ENCODE measurements around the gene PTK7.
"Not testable (repeated sequence)": the region's sequence is repeated elsewhere in the genome, so short reads cannot be mapped to it uniquely, and the experiment has no call there.

The PTK7 gene

DNA sequence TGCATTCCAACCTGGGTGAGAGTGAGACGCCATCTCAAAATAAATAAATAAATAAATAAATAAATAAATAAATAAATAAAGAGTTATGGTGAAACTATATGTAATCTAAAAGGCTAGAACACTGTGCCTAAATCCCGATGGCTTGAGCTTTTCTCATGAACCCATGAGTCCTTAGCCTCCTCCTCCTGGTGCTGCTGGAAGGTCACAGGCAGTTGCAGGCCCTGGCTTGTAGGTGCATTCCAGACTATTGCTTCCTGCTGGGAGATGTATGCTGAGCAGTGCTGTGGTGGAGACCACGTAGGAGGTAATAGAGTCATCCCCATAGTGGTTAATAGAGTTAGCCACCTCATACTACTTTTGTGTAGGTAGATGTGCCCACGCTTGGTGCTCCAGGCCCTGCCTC lies 12.5 kb downstream of the PTK7 start:
- DNase-seq: no peak

DNA sequence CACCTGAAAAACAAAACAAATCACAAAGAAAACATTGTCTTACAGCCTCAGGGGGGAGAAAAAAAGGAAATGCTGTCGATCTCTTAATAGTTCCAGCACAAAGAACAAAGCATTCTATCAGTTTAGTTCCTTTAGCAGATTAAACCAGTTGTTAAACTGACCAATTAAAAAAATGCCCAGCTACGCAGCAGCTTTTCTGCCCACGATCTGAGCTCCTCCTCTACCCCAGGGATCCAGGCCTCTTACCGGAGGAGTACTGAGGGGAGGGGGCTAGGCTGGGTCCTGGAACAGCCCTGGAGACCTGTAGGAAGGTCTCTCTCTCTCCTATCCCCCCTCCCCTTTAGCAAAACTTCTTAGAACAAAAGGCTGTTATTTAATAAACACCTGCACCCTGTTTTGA lies 13.4 kb downstream of the PTK7 start:
- DNase-seq: no peak

DNA sequence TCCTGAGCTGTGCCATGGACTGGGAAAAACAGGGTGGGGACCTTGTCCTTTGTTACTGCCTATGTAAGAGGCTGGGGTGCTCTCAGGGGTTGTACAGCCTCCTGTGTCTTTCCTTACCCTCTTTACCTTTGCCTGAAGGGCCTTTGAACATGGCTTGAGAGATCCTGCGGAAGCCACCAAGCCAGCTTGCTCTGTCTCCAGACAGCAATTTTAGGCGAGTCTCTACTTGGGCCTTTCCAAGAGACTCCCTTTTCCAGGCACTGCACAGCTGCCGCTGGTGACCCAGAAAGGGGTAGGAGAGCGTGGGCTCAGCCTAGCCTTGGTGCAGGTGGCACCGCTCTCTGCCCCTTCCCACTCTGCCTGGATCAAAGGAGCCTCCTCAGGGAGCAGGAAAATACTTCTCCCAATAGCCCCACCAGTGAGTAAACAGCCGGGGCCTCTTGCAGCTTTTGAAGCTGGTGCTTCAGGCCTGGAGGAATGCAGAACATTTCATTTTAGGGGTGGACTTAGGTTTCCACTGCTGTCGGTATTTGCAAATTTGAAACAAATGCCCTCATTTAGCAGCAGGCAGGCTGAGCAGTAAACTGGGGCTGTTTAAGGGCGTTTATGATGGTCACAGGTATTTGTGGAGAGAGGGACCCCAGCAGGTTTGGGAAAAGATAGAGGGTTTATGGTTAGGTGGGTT lies 13.9 kb downstream of the PTK7 start:
- DNase-seq: peak; percentile 55

DNA sequence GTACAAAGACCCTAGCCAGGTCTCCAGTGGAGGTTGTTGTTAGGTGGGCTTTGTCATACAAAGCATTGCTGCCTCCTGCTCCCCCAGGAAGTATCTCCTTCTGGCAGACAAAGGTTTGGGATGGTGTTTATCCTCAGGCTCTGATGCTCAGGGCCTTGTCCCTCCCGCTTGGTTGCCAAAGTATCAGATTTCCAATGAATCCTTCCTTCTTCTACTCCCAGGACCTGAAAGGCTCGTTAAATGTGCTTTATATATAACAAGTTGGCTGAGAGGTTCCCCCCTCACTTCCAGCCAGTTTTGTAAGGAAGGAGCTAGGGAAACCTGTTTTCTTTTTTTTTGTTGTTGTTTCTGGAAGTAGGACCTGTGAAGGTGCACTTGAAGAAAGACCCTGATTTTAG lies 14.4 kb downstream of the PTK7 start:
- DNase-seq: no peak

DNA sequence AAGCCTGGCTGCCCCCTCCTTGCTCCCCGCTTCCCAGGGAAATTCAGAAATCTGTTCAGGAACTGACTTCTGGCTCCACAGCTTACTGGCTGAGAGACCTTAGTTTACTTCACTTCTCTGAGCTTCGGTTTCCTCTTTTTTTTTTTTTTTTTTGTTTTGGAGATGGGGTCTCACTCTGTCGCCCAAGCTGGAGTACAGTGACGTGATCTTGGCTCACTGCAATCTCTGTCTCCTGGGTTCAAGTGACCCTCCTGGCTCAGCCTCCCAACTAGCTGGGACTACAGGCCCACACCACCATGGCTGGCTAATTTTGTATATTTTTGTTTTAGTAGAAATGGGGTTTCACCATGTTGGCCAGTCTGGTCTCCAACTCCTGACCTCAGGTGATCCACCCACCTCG lies 14.9 kb downstream of the PTK7 start:
- no peak for DNase-seq

DNA sequence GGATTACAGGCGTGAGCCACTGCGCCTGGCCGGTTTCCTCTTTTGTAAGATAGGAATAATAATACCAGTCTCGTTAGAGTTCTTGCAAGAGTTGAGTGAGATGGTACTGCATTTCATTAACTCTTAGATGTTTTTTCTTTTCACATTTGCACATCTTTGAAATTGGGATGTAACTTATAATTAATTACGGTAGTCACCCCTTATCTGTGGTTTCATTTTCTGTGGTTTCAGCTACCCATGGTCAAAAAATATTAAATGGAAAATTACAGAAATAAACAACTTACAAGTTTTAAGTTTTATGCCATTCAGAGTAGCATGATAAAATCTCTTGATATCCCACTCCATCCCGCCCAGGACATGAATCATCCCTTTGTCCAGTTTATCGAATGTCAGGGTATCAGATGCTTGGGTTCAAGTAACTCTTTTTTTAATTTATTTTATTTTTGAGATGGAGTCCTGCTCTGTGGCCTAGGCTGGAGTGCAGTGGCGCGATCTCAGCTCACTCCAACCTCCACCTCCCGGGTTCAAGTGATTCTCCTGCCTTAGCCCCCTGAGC lies 15.4 kb downstream of the PTK7 start:
- DNase-seq: no peak

DNA sequence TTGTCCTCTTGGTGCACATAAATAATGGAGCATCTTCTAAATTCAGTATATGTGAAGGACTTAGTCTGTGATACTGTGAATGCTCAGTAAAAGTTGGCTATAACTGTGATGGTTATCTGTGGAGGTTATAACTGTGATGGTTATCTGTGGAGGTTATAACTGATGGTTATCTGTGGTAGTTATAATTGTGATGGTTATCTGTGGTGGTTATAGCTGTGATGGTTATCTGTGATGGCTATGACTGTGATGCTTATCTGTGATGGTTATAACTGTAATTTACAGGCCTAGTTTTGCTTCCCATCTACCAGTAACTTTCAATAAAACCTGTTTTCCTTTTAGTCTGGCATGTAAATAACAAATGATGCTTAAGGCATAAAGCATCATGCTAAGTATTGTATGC lies 16.5 kb downstream of the PTK7 start:
- no peak for DNase-seq

DNA sequence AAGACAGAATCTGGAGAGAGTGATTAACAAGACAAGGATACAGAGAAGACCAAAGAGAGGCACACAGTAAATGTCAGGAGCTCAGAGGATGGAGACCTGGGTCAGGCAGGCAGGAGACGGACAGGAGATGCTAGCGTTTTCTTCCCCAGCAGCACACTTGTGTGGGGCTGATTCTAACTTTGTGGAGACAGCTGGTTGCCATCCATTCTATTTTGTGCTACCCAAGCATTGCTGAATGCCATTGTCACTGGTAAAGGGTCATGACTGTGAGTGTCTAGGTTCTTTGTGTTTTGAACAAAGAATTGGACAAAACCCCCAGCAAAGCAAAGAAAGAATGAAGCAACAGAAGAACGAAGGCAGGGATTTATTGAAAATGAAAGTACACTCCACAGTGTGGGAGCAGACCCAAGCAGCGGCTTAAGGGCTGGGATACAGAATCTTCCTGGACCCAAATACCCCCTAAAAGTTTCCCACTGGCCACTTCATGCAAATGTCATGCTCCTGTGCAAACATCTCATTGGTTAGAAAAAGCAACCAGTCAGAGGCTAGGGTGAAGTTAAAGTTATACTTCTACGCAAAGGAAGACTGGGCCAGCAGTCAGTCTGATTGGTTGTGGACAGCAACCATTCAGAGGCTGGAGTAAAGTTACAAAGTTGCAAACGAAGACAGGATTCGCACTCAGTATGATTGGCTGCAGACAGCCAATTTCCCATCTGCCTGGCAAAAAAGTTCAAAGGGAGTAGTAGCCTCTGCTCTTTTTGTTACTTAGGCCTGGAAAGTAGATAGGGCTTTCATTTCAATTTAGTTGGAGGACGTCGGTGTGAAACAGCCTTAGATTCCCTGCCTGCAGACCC lies 17.5 kb downstream of the PTK7 start:
- peak; percentile 85 for DNase-seq

DNA sequence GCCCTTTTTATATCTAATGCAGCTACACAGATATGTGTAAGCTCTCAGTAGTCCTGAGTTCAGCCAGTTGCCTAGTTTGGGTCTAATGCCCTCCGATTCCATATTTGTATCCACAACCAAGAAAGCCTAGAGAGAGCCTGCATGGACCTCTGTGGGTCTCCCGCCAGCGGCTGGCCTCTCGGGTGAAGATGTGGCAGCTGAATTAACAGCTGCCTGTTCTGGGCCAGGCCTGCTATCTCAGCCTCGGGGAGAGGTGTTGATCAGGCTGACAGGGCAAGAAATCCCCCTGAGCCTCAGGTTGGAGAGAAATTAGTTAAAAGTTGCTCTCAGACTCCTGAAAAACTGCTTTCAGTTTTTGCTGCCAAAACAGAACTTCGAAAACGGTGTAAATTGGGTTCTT lies 19.8 kb downstream of the PTK7 start:
- DNase-seq: no peak

DNA sequence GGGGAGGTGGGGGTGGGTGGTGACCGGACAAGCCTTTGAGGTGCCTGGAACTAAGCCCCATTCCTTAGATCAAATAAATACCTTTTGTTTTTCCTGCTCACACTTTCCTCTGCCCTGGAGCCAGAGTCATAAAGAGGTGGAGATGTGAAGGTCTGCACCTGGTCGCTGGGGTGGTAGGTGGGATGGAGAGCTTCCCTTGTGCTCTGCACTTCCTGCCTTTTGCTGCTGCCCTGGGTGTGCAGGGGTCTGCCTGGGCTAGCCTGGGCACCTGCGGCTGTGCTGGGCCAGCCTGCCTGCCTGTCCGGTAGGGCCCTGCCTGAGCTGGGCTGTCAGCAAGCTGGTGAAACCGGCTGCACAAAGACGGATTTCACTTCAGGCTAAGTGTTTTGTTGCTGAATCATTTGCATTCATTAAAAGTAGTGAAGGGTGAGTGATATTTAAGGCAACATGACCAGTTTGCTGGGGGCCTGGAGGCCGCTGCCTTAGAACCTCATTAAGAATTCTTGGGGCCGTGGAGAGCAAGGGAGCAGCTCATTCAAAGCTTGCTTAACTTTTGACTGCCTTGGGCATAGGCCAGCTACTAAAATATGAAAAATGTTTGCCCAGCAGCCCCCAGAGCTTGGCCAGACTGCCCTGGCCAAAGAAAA lies 20.5 kb downstream of the PTK7 start:
- peak; percentile 89 for DNase-seq

DNA sequence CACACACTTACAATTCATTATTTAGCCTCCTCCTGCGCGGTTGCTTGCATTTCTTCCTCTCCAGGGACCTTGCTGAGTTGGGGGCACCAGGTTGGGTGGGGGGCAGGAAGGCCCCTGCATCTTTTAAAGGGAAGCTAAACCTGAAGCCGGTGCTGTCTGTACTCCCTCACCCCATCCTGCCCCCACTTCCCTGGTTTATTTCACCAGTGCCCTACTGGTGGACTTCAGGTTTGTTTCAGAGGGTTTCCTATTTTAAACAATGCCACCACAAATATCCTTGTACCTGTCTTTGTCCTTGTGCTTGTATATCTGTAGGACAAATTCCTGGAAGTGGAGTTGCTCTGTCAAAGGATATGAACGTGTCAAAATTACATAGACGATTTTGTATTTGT lies 21.0 kb downstream of the PTK7 start:
- no peak for DNase-seq

DNA sequence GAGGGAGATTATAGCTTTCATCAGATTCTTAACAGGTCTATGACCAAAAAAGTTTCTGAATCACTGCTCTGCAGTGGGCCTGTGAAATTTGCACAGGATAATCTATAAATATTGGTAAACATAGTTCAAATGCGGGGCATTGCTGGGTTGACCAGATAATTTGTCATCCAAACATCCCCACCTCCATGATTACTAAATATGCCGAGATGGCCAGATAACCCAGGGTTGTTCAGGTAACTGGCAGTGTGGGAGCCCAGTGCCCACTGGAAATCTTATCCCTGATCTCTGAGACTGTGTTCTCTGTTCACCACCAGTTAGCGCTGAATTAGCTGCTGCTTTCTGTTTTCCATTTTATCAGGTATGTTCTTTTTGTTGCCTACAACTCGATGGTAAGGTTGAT lies 21.4 kb downstream of the PTK7 start:
- no peak for DNase-seq

DNA sequence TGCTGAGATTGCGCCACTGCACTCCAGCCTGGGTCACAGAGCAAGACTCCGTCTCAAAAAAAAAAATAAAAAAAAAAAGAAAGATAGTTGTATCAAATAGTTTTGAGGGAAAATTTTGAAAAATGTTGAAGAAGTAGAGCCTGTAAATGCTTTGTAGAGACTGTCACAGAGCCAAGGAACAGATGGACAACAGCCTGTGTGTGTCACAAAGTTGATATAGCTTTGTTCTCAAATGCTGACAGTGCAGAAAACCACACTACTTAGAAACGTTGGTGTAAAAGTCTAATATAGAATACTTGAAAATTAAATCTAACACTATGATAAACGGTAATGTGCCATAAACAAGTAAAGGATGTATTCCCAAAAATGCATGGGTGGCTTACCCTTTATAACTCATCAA lies 25.4 kb downstream of the PTK7 start:
- no peak for DNase-seq

DNA sequence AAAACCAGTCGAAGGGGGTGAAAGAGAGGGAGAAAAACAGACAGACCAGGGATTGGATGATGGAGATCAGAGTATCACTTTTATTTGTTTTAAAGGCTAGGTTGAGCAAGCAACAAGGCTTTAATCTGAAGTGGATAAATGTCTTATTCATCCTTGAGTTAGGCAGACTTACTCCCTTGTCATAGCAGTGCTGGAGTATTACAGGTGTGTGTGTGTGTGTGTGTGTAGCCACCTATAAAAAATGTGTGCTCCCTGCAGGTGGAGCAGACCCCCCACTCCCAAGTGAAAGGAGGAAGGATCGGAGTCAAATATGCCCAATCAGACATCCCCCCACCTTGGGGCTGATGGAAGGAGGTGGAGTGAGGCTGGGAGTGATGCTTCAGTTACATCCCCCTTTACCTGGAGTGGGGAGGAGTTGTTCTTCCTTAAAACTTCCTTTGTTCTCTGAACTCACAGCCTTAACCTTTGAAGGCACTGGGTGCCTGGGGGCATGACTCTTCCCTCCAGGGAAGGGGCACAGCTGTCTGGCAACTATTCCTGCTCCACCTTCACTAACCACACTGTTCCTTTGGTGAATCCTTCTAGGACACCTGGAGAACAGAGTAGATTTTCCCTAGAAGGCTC lies 27.3 kb downstream of the PTK7 start:
- DNase-seq: no peak

DNA sequence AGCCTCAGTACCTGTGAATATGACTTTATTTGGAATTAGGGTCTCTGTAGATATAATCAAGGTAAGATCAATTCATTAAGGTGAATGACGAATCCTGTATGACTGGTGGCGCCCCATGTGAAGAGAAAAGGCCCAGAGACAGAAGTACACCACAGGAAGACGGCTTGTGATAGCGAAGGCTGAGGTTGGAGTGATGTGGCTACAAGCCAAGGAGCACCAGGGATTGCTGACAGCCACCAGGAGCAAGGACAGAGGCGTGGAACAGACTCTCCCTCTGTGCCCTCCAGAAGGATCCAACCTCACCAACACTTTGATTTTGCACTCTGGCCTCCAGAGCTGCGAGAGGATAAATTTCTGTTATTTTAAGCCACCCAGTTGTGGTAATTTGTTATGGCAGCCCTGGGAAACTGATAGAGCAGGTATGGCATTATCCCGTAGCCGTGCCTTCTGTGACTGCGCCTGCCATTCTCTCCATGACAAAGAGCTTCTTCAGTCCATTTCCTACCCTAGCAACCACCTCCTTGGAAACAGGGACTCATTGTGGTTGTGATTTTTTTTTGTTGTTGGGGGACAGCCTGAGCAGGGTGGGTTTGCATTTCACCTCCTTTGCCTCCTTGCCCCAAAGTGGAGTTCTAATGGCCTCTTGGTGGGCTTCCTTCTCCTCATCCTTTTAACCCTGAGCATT lies 29.6 kb downstream of the PTK7 start:
- DNase-seq: no peak

DNA sequence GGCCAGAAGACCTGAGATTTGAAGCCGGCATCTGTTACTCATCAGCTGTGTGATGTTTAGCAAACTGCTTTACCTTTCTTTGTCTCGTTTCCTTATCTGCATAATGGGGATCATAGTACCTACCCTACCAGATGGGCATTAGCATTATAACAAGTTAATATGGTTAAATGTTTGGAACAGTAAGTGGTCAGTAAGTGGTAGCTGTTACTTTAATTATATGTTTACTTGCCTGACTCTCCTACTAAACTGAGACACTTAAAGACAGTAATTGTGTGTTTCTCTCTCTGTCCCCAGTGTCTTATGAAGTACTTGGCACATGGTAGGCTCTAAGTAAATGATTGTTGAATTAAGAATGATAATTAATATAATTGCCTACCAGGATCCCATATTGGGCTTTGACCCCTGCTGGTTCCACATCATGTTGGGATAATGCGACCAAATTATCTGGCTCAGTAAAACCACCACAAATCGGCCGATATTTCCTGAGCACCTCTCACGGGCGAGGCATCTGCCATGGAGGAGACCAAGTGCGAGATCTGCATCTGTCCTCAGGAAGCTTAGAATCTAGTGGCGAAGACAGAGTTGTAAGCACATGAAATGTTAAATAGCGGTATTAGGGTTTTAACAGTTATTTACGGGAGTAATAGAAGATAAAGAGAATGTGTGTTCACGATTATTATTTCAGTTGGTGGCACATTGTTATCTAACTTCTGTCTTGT lies 31.4 kb downstream of the PTK7 start:
- no peak for DNase-seq

DNA sequence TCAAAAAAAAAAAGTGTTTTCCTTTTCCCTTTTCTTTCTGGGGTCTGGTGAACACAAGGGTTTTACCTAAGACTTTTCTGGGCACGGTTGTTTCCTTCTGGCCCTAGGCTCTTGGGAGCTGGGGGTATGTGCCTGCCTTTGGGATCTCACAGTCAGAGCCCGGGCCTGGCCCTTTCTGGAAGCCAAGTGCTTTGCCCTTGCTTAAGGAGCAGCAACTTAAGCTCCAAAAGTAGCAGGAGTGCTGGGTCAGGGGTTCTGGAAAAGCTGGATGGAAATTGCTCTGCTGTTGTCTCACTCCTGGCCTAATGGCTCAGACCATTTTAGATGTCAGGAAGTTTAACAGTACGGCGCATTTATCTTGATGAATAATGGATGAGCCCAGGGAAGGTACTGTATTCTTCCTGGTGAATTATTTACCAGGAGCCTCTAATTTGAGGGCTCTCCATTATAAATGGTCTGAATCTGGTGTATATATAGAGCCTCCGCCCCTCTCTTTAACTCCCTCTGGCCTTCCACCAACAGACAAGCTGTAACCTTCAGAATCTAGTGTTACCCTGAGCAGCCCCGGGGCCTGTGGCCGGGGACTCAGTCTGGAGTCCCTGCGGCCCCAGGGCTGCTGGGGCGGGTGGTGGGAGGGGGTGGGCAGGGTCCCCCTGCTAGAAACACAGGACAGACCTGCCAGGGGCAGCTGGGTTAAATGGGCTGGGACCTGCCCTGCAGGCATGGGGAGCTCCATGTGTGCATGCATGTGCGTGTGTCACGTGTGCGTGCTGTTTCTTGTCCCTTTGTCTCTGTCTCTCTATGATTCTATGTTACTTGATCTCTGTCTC lies 37.5 kb downstream of the PTK7 start:
- DNase-seq: peak; percentile 51

DNA sequence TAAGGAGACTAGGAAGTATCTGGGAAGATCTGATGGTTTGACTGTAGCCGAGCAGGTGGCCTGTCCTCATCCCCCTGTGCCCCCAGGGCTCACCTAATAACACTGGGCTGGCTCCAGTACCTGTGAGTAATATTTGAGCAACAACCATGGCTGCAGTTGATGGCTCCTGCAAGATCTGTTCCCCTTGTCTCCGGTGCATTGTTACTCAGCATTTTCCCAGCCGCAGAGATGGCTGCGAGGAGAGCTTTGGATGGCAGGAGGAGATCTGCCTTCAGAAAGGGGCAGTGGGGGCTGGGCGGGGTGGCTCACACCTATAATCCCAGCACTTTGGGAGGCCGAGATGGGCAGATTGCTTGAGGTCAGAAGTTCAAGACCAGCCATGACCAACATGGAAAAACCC lies 39.3 kb downstream of the PTK7 start:
- peak; percentile 45 for DNase-seq

DNA sequence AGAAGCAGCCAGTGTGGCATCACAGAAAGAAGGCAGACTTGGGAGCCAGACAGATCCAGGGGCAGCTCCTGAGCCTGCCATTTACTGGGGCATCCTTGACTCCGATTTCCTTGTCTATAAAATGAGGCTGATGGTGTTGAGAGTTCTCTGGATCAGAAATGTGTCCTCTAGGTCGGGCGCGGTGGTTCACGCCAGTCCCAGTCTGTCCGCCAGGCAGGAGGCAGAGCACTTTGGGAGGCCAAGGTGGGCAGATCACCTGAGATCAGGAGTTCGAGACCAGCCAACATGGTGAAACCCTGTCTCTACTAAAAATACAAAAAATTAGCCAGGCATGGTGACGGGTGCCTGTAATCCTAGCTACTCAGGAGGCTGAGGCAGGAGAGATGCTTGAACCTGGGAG lies 41.4 kb downstream of the PTK7 start:
- DNase-seq: not testable (repeated sequence)

DNA sequence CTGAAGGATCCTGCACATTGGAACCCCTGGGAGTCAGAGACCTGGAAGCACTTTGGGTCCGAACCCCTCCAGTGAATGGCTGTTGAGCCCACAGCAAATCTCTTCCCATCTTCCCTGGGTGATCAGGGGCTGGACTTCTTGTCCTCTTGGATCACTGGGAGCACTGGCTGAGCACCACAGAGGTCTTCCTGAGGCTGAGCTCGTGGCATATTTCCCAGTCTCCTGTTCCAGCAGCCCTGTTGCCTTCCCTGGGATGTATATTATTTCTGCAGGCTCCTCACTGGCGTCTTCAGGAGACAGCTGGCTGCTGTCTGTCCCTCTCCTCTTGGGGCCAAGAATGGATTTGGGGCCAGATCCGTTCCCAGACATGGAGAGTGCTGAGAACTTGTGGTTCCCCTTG lies 43.4 kb downstream of the PTK7 start:
- peak; percentile 28 for DNase-seq

Data from fibroblast of skin of abdomen (primary cell).